Measurements from ENCODE around the gene PAQR5.
"Not testable (repeated sequence)": the region's sequence is repeated elsewhere in the genome, so short reads cannot be mapped to it uniquely, and the experiment has no call there.

PAQR5 gene

GRCh38 chr15:69328080-69328479 is 29.4 kb downstream of the PAQR5 start:
- Histone ChIP-seq H3K36me3 (no peaks in the 10 kb centered on the region), H3K27me3 (no peaks in the 10 kb centered on the region), H3K9me3 (no peaks in the 10 kb centered on the region), H3K4me1 (no peaks in the 10 kb centered on the region), H3K4me3 (ENCODE audit: low read depth, low read length) (no peak overlapping the region)
- no peak for DNase-seq
- TF ChIP-seq CTCF (IDR thresholded peaks at IDR 0.05; ENCODE audit: low read depth, low read length), result no peak

GRCh38 chr15:69328739-69329138 is 30.0 kb downstream of the PAQR5 start:
- TF ChIP-seq CTCF (IDR thresholded peaks at IDR 0.05; ENCODE audit: low read depth, low read length), result no peak
- DNase-seq, result peak; percentile 55

GRCh38 chr15:69337138-69337537 is 38.4 kb downstream of the PAQR5 start:
- TF ChIP-seq CTCF (IDR thresholded peaks at IDR 0.05; ENCODE audit: low read depth, low read length), result no peak
- no peaks in the 10 kb centered on the region for H3K27me3 ChIP-seq
- no peak for DNase-seq
- H3K9me3 ChIP-seq, result no peaks in the 10 kb centered on the region
- H3K4me1 ChIP-seq, result no peaks in the 10 kb centered on the region
- no peaks in the 10 kb centered on the region for H3K36me3 ChIP-seq
- H3K4me3 ChIP-seq (ENCODE audit: low read depth, low read length), result no peak overlapping the region

More at GRCh38 chr15:69328739-69329138, 30.0 kb downstream of the PAQR5 start:
- H3K4me3 ChIP-seq (ENCODE audit: low read depth, low read length), result no peak overlapping the region
- H3K4me1 ChIP-seq, result no peaks in the 10 kb centered on the region
- no peaks in the 10 kb centered on the region for H3K36me3 ChIP-seq
- H3K9me3 ChIP-seq, result no peaks in the 10 kb centered on the region
- no peaks in the 10 kb centered on the region for H3K27me3 ChIP-seq

- no peaks in the 10 kb centered on the region for H3K4me1 ChIP-seq
- DNase-seq, result no peak
- H3K27me3 ChIP-seq, result no peaks in the 10 kb centered on the region
- no peak overlapping the region for H3K4me3 ChIP-seq (ENCODE audit: low read depth, low read length)
- TF ChIP-seq CTCF (IDR thresholded peaks at IDR 0.05; ENCODE audit: low read depth, low read length), result no peak
- no peaks in the 10 kb centered on the region for H3K9me3 ChIP-seq
- no peaks in the 10 kb centered on the region for H3K36me3 ChIP-seq
Measured at GRCh38 chr15:69338535-69339213, 40.0 kb downstream of the PAQR5 start.

- H3K27me3 ChIP-seq; H3K36me3 ChIP-seq; DNase-seq; H3K4me1 ChIP-seq; H3K9me3 ChIP-seq; H3K4me3 ChIP-seq (ENCODE audit: low read depth, low read length): not testable (repeated sequence)
Measured at GRCh38 chr15:69339214-69339543, 40.5 kb downstream of the PAQR5 start.

- Histone ChIP-seq H3K4me1 (no peaks in the 10 kb centered on the region), H3K9me3 (no peaks in the 10 kb centered on the region), H3K27me3 (no peaks in the 10 kb centered on the region), H3K4me3 (ENCODE audit: low read depth, low read length) (no peak overlapping the region), H3K36me3 (no peaks in the 10 kb centered on the region)
- no peak for TF ChIP-seq CTCF (IDR thresholded peaks at IDR 0.05; ENCODE audit: low read depth, low read length)
- no peak for DNase-seq
Measured at GRCh38 chr15:69340243-69340900, 41.7 kb downstream of the PAQR5 start.
